Stimulated activated CD8-positive, alpha-beta memory T cell treated with anti-CD3 and anti-CD28 coated beads, Interleukin-4, amount 100 ng/mL, for 4 hours (primary cell): ENCODE measurements around the gene RIPOR1.

Experiments used
- DNase-seq, 2 donors: peaks; one replicate each; pipeline ENCODE4 v3.0.0-alpha.2; 2020; ENCODE audit warnings: low read depth in 2 of 2, low spot score in 1 of 2

RIPOR1 gene

GRCh38 chr16:67537636-67538591 is 9.3 kb downstream of the RIPOR1 start:
- DNase-seq = peak in 1 of 2 donors; percentile 34

GRCh38 chr16:67538666-67539101 is 10.1 kb downstream of the RIPOR1 start:
- no peak for DNase-seq

- no peak for DNase-seq
Measured at GRCh38 chr16:67539271-67539670, 10.6 kb downstream of the RIPOR1 start.

GRCh38 chr16:67539691-67540635 is 11.3 kb downstream of the RIPOR1 start:
- no peak for DNase-seq

- no peak for DNase-seq
Measured at GRCh38 chr16:67540756-67541155, 12.1 kb downstream of the RIPOR1 start.

GRCh38 chr16:67541391-67542263 is 13.0 kb downstream of the RIPOR1 start:
- no peak for DNase-seq

- peak in 1 of 2 donors; percentile 57 for DNase-seq
Measured at GRCh38 chr16:67542464-67542863, 13.8 kb downstream of the RIPOR1 start.

GRCh38 chr16:67543036-67543435 is 14.4 kb downstream of the RIPOR1 start:
- no peak for DNase-seq

- DNase-seq = no peak
Measured at GRCh38 chr16:67543582-67543981, 15.0 kb downstream of the RIPOR1 start.

GRCh38 chr16:67544329-67544841 is 15.8 kb downstream of the RIPOR1 start:
- no peak for DNase-seq

- no peak for DNase-seq
Measured at GRCh38 chr16:67544844-67545664, 16.4 kb downstream of the RIPOR1 start.

GRCh38 chr16:67545665-67546024 is 17.0 kb downstream of the RIPOR1 start:
- DNase-seq = no peak

GRCh38 chr16:67546091-67546501 is 17.5 kb downstream of the RIPOR1 start:
- DNase-seq = no peak

- DNase-seq = peak; percentile 49 to 56
Measured at GRCh38 chr16:67546761-67547422, 18.3 kb downstream of the RIPOR1 start.

GRCh38 chr16:67547423-67548264 is 19.0 kb downstream of the RIPOR1 start:
- no peak for DNase-seq

GRCh38 chr16:67548265-67549126 is 19.9 kb downstream of the RIPOR1 start:
- DNase-seq = no peak

GRCh38 chr16:67549240-67549639 is 20.6 kb downstream of the RIPOR1 start:
- no peak for DNase-seq
